Upper lobe of left lung (tissue), 6 donors: ENCODE data around the gene XRCC4. TPM values are rescaled to one million over a fixed set of nuclear protein-coding genes. Genes with fewer than 3 reads are reported as not detected.
"Not testable (repeated sequence)": the region's sequence is repeated elsewhere in the genome, so short reads cannot be mapped to it uniquely, and the experiment has no call there.

ENCODE experiments used
- ATAC-seq, 2 donors: fragments of 200-7000 bp; cut with Tn5 transposase; one replicate each; pipeline ENCODE4 v1.9.1; 2022; ENCODE audit warnings: mild to moderate bottlenecking in 2 of 2, moderate library complexity in 2 of 2; ENCODE audit not compliant: low FRiP score in 2 of 2
- DNase-seq, 2 donors: peaks; one replicate each; pipeline ENCODE4 v3.0.0-alpha.2; 2019 to 2020
- H3K27ac ChIP-seq, 4 donors: fragments of 200-600 bp; sonication (generic); one replicate each; pipeline ENCODE4 v1.5.1; 2016 to 2019
- H3K27me3 ChIP-seq, 4 donors: fragments of 200-600 bp; sonication (generic); one replicate each; pipeline ENCODE4 v1.5.1; 2017 to 2019
- H3K36me3 ChIP-seq, 4 donors: fragments of 200-600 bp; sonication (generic); one replicate each; pipeline ENCODE4 v1.5.1; 2016 to 2019
- H3K4me1 ChIP-seq, 4 donors: fragments of 200-600 bp; sonication (generic); one replicate each; pipeline ENCODE4 v1.5.1; 2018 to 2019
- H3K4me3 ChIP-seq, 4 donors: fragments of 200-600 bp; sonication (generic); one replicate each; pipeline ENCODE4 v1.5.1; 2017 to 2019; ENCODE audit warnings: mild to moderate bottlenecking in 2 of 4, moderate library complexity in 1 of 4
- H3K9me3 ChIP-seq, 4 donors: fragments of 200-600 bp; sonication (generic); one replicate each; pipeline ENCODE4 v1.5.1; 2018 to 2019
- CTCF ChIP-seq, 6 experiments: fragments of 450-650 bp in 4 of 6; fragments of 200-600 bp in 2 of 6; sonication (generic) in 2 of 6; IDR thresholded peaks; one replicate each; pipeline ENCODE4 v1.5.1; 2016 to 2019; ENCODE audit warnings: antibody characterized with exemption in 6 of 6
- EP300 ChIP-seq, 4 donors: sonication (generic); formaldehyde crosslinking; IDR thresholded peaks; one replicate each; pipeline ENCODE4 v1.5.1; 2017; ENCODE audit warnings: antibody characterized with exemption in 4 of 4, control low read depth in 2 of 4
- POLR2A ChIP-seq, 4 donors: fragments of 450-650 bp; IDR thresholded peaks; one replicate each; pipeline ENCODE4 v1.5.1; 2016 to 2017; ENCODE audit warnings: antibody characterized with exemption in 4 of 4, mild to moderate bottlenecking in 2 of 4
- POLR2AphosphoS5 ChIP-seq, 2 donors: sonication (generic); formaldehyde crosslinking; IDR thresholded peaks; one replicate each; pipeline ENCODE4 v1.5.1; 2017; ENCODE audit warnings: antibody characterized with exemption in 2 of 2
- WGBS, 2 donors: methylation state at CpG; one replicate each; pipeline ENCODE4 v1.1.5; 2017 to 2018; 5-methylcytosine and 5-hydroxymethylcytosine counted together
- total RNA-seq, 6 donors: library from RNA; depleted of rRNA in 4 of 6; stranded (reverse); fragments of >200 nt in 4 of 6; gene quantifications; one replicate each; pipeline versions ENCODE4 v1.1.0 to v1.2.1, GENCODE V29; 2016 to 2021
- donor health status: DM: no; HTN: no; CAD: no; lungs with moderate emphysema.
- donor health status: DM: no; HTN: yes; CAD: no; lungs with severe emphysema.

Gene XRCC4
- total RNA-seq, 6 donors from 2014 or later: 4.4 to 11.8 (median 7.7) TPM

DNA sequence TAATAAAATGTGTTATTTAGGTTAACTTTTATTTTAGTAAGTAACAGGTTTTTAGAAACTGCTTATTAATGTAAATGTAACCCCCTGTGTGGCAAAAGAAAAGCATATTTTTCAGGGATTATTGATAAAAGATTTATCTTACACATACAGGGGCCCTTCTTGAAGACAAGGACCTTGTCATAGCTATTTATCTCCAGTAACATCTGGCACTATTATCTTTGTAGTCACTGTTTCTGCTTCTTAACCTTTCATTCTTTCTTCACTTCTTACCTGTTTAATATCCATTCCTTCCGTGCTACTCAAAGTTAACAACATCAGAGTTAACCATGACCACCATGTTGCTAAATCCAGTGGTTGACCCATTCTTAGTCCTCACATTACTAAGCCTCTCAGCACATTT is 276.4 kb downstream of the XRCC4 start:
- H3K4me3 ChIP-seq: no peak overlapping the region
- H3K27me3 ChIP-seq: no peaks in the 10 kb centered on the region
- ATAC-seq (no peak), DNase-seq (no peak)
- H3K4me1 ChIP-seq: no peaks in the 10 kb centered on the region
- peaks cover 0 to 5% (median 0%) of the 10 kb centered on the region in 4 donors for H3K9me3 ChIP-seq
- 89 to 97% methylated on average over 1 of the region's 1 CpG for WGBS, 2 donors
- no peaks in the 10 kb centered on the region for H3K36me3 ChIP-seq
- no peak overlapping the region for H3K27ac ChIP-seq
- TF ChIP-seq POLR2A (IDR thresholded peaks at IDR 0.05): no peak
- TF ChIP-seq EP300 (IDR thresholded peaks at IDR 0.05): no peak
- TF ChIP-seq CTCF (IDR thresholded peaks at IDR 0.05): no peak
- no peak for TF ChIP-seq POLR2AphosphoS5 (IDR thresholded peaks at IDR 0.05)

- no peaks in the 10 kb centered on the region for H3K27me3 ChIP-seq
- no peaks in the 10 kb centered on the region for H3K36me3 ChIP-seq
- WGBS, 2 donors: 40 to 58% methylated on average over 2 of the region's 2 CpGs
- no peak overlapping the region for H3K27ac ChIP-seq
- DNase-seq (no peak), ATAC-seq (no peak)
- peaks cover 0 to 4% (median 0%) of the 10 kb centered on the region in 4 donors for H3K9me3 ChIP-seq
- H3K4me3 ChIP-seq: no peak overlapping the region
- TF ChIP-seq POLR2AphosphoS5 (IDR thresholded peaks at IDR 0.05): no peak
- no peak for TF ChIP-seq POLR2A (IDR thresholded peaks at IDR 0.05)
- TF ChIP-seq CTCF (IDR thresholded peaks at IDR 0.05): no peak
- no peak for TF ChIP-seq EP300 (IDR thresholded peaks at IDR 0.05)
- H3K4me1 ChIP-seq: no peaks in the 10 kb centered on the region
Observed at GRCh38 chr5:83354958-83355357, 277.6 kb downstream of the XRCC4 start.

- DNase-seq, H3K27me3 ChIP-seq, H3K27ac ChIP-seq, ATAC-seq, H3K4me3 ChIP-seq, H3K36me3 ChIP-seq, H3K4me1 ChIP-seq, H3K9me3 ChIP-seq: not testable (repeated sequence)
- WGBS, 2 donors: 76 to 82% methylated on average over 4 of the region's 4 CpGs
Observed at GRCh38 chr5:83355482-83356014, 278.2 kb downstream of the XRCC4 start.

DNA sequence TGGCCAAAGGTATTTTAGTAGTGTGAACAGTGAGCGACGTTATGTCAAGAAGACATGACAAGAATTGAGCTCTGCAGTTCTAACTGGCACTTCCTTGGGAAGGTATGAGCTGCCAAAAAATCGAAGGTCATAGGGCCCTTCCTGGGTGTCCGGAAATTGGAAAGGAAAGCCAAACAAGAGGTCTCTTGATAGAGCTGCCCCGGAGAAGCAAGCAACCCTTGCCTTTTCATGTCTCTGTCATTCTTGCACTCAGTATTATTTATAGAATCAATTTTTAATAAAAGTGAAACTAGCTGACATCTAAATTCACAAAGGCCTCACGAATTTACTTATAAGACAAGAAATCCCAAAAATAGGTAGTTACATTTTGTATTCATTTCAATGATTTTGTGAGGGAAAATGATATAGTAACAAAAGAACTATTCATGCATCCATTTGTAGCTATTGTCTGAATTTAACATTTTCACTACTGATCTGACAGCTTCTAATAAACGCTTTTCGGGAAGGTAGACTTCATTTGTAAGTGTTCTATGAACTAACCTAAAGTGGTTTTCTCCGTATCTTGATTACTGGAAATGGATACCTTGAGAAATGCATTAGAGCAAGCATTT is 280.4 kb downstream of the XRCC4 start:
- H3K27ac ChIP-seq: no peak overlapping the region
- ATAC-seq: no peak
- no peaks in the 10 kb centered on the region for H3K36me3 ChIP-seq
- no peaks in the 10 kb centered on the region for H3K4me1 ChIP-seq
- WGBS, 2 donors: 83 to 89% methylated on average over 9 of the region's 9 CpGs
- TF ChIP-seq EP300 (IDR thresholded peaks at IDR 0.05) (no peak), POLR2AphosphoS5 (IDR thresholded peaks at IDR 0.05) (no peak)
- peaks cover 0 to 7% (median 3%) of the 10 kb centered on the region in 4 donors for H3K9me3 ChIP-seq
- DNase-seq: no peak
- H3K27me3 ChIP-seq: no peaks in the 10 kb centered on the region
- H3K4me3 ChIP-seq: no peak overlapping the region

DNA sequence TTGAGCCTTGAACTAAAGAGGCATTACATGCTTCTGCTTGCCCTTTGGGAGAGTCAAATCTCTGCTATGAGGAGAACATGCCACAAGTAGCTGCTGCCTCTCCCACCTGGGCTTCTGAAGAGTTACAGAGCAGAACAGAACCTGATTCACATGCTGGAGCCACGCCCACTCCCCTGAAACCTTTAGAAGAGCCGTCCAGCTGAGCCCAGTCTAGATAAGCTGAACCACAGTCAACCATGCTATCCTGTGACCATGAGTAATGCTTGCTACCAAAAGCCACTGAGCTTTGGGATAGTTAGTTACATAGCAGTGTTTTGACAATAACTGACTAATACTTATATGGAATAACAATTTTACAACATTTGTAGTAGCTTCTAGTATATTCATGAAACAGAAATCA is 283.2 kb downstream of the XRCC4 start:
- no peaks in the 10 kb centered on the region for H3K4me1 ChIP-seq
- TF ChIP-seq CTCF (IDR thresholded peaks at IDR 0.05) (no peak), POLR2AphosphoS5 (IDR thresholded peaks at IDR 0.05) (no peak), POLR2A (IDR thresholded peaks at IDR 0.05) (no peak), EP300 (IDR thresholded peaks at IDR 0.05) (no peak)
- ATAC-seq (no peak), DNase-seq (no peak)
- no peak overlapping the region for H3K27ac ChIP-seq
- peaks cover 0 to 7% (median 3%) of the 10 kb centered on the region in 4 donors for H3K9me3 ChIP-seq
- no peaks in the 10 kb centered on the region for H3K36me3 ChIP-seq
- no peak overlapping the region for H3K4me3 ChIP-seq
- H3K27me3 ChIP-seq: no peaks in the 10 kb centered on the region
- 74 to 78% methylated on average over 2 of the region's 2 CpGs for WGBS, 2 donors

- ATAC-seq (no peak), DNase-seq (no peak)
- 90 to 100% methylated on average over 1 of the region's 1 CpG for WGBS, 2 donors
- TF ChIP-seq POLR2AphosphoS5 (IDR thresholded peaks at IDR 0.05) (no peak), EP300 (IDR thresholded peaks at IDR 0.05) (no peak), CTCF (IDR thresholded peaks at IDR 0.05) (no peak), POLR2A (IDR thresholded peaks at IDR 0.05) (no peak)
- Histone ChIP-seq H3K4me3 (no peak overlapping the region), H3K4me1 (no peaks in the 10 kb centered on the region), H3K27me3 (no peaks in the 10 kb centered on the region), H3K27ac (no peak overlapping the region), H3K9me3 (peaks cover 0 to 7% (median 3%) of the 10 kb centered on the region in 4 donors), H3K36me3 (no peaks in the 10 kb centered on the region)
Observed at GRCh38 chr5:83362526-83362925, 285.2 kb downstream of the XRCC4 start.
